Activated CD4-positive, CD25-positive, alpha-beta regulatory T cell treated with anti-CD3 and anti-CD28 coated beads, Interleukin-2, amount 50 U/mL, for 16 hours (primary cell): ENCODE results near the gene KMT5B.

Source experiments
- DNase-seq: peaks from one replicate; pipeline ENCODE4 v3.0.0-alpha.2; 2020; ENCODE audit warnings: low read depth, low spot score

KMT5B gene

DNA sequence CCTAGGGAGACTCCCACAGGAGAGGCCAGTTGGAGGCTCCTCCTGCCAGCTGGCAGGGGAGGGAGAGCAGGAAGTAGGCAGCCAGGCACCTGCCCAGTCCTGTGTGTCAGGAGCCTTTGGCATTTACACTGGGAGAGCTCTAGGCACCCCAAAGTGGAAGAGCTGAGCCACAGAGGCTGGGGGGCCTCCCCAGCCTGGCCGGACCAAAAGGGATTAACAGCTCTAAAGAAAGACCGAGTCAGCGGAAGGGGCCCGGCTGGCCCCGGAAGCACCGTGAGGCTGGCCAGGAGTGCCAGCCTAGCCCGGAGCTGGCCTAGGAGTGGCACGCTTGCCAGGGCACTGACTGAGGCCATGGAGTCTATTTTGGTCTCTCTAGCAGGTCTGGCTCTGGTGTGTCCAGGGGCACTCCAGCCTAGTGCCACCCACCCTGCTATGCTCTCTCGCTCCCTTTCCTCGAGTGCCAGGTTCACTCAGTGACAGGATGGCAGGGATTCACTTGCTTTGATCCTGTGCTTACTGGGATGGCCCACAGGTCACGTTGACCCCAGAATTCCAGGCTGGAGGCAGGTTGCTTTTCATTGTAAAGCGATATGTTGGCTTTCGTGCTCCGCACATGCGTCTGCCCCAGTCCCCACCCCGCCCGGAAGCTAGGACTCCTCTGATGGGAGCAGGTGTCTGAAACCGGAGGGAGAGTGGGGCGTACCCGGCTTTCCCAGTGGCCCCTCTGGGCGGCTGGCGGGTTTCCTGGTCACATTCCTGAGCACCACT is 3.3 kb upstream of the KMT5B start:
- no peak for DNase-seq

DNA sequence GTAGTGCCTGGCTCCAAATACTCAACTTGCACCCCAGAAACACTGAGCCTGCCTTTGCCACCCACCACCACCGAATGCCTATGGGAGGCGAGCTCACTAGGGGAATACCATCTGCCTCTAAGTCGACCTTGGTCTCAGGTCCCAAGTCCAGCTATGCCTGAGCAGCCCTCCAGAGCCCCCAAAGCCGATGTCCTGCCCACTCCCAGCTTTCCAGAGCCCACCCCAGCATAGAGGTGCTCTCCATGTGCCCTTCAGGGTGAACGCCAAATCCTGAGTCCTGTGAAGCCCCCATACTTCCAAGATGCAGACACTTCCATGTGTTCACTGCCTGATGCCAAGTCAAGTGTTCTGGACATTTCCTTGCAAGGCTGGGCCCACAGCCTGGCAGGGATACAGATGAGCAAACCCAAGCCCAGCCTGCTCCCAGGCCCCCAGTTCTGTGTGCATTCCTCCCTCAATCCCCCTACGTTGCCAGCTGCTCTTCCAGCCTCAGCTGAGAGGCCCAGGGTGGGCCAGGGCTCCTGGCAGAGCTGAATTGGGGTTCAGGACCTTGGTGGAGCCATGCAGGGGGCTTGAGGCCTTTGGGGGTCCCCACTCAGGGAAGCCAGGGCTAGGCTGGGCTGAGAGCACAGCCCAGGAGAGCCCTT is 2.6 kb upstream of the KMT5B start:
- no peak for DNase-seq

DNA sequence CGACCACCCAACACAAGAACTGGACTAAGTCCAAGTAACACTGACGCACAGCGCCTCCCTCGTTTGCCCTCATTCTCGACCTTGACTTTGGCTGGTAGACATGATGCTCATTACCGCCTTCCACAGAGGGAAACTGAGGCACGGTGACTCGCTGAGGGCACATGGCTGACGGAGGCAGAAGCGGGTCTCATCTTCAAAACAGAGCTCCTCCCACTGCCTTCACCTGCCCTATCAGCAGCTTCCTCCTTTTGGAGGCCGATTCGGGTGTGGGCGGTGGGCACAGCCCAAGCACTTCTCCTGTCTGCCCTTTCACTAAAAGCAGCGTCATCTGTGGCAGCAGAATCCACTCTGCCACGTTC is 2.0 kb upstream of the KMT5B start:
- DNase-seq, result no peak

DNA sequence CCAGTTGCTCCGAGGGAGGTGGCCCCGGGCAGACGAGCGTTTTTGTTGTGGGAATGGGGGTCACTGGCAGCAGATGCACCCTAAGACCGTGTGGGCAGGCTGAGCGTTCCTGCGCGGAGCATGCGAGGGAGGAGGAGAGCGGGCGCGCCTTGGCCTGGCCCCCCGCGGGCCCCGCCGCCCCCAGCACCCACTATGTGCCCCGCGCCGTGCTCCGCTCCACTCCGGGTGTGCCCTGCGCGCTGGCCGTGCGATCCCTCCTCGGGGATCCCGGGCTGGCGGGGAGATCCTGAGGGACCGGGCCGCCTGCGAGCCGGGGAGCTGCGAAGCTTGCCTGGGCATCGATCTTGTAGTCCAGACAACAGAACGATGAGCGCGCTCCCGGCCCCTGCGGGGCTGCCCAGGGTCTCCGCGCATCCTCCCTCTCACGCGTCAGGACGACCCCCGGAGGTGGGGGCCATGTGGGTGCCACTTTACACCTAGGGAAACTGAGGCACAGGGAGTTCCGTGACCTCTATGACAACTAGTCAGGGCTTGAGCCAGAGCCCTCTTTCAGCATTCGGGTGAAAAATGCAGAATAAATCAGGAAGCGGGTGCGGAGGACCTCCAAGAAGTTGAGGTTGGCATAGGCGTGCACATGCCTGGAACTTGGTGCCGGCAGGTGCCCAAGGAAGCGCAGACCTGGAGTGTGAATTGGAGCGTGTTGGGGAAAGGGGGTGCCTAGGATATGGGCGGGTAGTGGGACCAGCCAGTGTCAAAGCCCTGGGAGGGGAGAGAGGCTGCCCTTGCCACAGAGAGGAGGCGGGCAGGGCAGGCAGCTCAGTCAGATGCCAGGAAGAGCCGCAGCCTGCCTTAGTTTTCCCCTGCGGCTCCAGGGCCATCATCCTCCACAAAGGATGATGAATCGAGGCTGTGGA is 1.3 kb upstream of the KMT5B start:
- no peak for DNase-seq

DNA sequence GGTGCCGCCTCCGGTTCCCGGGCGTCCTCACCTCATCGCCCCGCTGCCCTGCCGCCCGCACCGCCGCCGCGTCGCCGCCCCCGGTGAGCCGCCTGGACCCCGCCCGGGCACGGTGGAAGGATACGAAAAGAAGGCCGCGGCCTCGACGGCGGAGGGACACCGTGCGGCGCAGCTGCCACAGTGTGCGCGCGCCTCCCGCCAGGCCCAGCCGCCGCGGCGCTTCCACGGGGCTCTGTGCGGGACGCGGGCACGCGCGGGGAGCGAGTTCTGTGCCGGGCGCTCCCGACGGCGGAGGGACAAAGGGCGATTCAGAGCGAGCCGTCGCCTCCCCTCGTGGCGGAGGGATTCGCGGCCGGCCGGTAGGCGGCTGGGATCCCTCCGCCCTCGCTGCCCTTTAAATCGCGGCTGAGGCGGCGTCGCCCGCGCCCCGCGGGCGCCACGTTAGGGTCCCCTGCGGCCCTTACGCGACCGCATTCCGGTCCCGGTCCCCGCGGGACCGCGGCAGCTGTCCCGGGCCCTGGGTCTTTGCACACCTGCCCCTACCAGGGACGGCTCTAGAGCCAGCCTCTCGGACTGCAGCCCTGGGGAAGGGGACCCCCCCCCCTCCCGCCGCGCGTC is 568 bp upstream of the KMT5B start:
- peak; percentile 61 for DNase-seq

DNA sequence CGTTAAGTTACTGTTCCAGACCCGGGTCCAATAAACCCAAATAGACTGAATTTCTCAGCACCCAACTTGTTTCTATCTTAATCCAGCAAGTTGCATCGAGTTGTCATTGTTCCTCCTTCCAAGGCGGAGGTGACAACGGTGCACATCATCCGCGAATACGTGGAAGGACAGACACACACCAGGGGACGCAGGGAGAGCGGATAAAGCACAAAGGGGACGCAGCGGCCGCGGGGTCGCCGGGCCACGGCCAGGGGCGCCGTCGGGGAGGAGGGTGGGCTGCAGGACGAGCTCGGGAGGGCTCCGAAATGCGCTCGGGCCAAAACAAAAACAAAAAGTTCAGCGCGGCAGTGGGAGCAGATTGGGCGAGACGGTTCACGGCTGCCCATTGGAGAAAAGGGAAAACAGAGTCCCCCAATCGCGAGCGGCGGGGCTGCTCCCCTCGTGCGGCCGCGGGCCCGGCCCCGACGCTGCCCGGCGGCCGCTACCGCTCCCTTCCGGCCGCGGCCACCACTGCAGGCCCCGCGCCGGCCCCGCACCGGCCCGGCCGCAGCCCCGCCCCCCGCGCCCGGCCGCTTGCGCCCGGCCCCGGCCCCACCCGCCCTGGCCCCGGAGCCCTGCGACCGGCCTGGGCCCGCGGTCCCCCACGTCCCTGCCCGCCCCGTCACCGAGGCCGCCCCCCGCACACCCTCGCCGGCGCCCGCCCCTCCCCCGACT is 518 bp downstream of the KMT5B start:
- peak; percentile 16 for DNase-seq

DNA sequence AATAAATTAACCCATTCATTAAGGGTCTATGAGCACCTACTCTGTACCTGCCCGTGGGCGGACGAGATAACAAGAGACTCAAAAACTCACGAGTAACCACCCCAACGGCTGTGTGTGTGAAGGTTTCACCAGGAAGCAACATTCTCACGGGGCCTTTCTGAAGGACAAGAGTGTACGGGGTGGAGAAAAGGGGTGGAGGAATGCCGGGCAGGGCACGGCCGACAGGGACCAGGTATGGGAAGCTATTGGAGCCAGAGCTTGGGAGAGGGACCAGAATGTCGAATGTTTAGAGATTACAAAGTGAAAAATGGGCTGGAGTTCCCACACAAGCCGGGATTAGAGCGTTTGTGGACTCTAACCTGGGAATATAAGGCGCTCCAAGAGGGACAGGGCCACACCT is 1.6 kb downstream of the KMT5B start:
- DNase-seq, result no peak

DNA sequence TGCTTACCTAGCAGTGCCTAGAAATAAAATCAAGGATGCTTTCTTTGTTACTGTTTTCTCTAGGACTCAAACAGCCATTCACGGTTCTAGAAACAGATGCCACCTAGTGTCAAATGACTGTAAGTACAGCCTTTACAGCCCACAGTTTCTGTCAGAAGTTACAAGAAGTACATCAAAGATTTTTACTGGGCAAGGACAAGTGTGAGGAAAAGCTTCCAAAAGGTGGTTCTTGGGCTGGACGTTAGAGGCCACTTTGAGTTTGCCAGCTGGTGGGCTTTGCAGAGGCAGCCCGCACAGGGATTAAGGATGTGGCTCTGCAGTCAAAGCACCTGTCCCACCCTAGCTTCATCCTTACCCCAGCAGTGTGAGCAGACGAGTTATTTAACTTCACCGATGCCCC is 6.9 kb downstream of the KMT5B start:
- no peak for DNase-seq

DNA sequence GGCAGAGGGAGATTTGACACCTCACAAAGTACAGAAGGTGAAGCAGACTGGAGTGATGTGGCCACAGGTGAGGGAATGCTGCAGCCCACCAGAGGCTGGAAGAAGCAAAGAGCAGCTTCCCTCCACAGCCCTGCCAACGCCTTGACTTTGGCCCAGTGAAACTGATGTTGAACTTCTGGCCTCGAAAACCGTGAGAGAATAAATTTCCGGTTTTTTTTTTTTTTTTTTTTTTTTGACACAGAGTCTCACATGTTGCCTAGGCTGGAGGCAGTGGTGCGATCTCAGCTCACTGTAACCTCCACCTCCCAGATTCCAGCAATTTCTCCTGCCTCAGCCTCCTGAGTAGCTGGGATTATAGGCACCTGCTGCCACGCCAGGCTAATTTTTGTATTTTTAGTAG is 8.7 kb downstream of the KMT5B start:
- DNase-seq, result no peak

DNA sequence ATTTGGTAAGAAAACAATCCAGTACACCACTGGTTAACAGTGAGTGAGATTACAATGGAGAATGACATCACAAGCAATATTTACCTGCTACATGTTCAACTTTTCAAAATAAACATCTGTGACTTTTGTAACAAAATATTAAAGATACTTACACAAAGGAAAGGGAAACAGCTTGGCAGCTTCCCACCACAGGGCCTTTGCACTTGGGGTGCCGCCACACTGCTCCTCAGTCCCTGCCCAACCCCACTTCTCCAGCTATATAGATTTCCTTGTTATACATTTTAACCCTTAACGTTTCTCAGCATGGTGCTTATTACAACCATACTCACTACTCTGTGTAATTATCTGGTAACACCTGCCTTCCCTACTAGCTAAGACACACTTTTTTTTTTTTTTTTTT is 10.9 kb downstream of the KMT5B start:
- no peak for DNase-seq

DNA sequence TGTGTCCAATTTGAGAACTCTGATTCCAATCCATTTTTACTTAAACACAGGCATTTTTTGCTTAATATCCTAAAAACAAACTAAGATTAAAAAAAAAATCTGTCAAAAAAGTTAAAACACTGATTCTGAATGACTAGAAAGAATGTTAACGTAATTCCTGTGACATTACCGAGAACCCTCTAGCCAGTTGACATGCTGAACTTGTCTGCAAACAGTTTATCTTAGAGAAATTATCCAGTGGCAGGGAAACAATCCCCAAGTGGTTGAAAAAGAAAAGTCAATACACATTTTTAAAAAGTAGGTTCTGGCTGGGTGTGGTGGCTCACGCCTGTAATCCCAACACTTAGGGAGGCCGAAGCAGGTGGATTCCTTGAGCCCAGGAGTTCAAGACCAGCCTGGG is 11.6 kb downstream of the KMT5B start:
- DNase-seq, result no peak

DNA sequence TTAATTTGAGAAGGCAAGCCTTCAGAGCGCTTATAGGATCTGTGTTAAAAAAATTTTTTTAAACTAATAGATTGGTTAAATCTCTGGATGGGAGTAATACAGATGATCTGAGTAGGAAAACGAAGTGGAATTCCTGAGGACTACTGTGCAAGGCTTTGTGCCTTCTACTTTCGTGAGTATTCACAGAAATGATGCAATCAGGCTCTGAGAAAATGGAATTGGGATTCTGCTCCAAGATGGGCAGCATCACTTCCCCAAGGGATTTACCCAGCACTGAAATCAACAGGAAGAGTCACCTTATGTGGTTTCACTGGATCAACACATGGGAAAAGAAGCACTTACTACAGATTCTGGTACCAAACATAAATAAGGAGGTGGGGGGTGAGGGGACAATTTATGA is 12.5 kb downstream of the KMT5B start:
- no peak for DNase-seq

DNA sequence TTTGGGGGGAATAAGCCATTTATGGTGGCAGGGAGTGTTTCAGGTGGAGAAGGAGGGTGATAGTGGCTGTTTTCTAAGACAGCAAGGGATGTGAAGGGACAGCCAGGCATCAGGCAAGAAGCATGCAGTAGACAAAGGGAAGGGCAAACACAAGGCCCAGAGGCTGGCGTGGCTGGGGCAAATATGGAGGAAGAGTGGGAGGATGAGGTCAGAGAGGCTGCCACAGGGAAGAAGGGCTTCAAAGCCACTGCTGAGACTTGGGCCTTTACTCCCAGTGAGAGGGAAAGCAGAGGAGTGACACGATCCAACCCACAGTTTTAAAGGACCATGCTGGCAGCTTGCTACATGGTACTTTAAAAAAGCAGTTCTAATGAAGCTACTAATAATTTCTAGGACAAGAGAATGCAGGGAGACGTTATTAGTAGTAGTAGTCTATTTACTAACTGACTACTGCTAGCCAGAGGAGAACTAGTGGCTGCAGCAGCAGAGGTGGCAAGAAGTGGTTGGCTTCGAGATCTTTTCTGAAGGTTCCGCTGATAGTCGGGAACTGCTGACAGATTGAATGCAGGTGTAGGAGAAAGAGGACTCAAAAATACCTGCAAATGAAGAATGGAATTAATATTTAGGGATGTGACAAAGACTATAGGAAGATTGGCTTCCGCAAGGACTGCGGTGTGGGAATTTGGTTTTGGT is 13.7 kb downstream of the KMT5B start:
- no peak for DNase-seq

DNA sequence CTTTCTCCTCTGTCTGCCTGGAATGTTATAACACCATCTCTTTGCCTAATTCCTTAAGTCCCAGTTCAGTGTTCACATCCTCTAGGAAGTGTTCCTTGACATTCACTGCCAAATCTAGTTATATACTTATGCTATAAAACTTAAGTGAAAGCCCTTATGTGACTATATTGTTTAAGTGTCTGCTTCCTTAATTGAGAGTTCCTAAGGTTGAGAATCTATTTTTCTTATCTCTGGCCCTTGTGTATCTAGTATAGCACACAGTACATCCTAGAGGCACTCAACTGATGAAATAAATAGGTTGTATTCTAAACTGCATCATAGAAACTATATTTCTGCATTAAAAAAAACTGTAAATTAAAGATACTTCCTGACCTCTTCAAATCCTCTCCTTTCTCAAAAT is 16.9 kb downstream of the KMT5B start:
- DNase-seq, result no peak

DNA sequence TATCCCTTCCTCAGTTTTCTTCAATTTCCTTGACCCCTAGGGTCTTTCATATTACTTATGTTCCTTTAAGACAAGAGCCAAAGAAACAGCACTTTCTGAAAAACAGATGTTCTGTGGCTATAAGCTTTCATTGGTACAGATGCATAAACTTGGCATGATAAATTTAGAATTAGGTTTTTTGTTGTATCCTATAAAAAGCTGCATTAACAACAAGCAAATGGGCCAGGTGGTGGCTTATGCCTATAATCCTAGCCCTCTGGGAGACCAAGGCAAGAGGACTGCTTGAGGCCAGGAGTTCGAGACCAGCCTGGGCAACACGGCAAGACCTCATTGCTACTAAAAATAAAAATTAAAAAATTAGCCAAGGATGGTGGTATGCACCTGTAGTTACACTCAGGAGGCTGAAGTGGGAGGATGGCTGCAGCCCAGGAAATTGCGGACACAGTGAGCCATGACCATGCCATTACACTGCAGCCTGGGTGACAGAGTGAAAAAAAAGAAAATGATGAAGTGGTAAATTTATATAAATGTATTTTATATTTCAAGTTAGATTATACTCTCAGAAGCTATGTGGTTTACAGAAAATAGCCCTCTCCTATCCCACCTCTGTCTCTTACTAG is 18.3 kb downstream of the KMT5B start:
- no peak for DNase-seq

DNA sequence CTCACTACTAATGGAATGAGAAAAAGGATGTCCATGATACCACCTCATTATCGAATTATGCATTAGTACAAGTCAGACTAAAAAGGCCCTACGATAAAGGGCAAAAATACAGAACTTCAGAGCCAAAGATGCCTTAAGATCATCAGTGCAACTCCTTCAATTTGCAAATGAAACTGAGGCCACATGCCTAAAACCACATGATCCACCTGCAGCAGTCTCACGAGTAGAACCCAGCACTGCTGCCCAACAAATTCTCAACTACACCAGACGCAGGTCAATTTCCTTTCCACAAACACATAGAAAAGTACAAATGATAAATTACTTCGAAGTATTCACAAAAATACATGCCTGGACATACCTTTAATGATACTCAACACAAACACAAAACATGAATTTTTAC is 20.1 kb downstream of the KMT5B start:
- DNase-seq, result no peak

DNA sequence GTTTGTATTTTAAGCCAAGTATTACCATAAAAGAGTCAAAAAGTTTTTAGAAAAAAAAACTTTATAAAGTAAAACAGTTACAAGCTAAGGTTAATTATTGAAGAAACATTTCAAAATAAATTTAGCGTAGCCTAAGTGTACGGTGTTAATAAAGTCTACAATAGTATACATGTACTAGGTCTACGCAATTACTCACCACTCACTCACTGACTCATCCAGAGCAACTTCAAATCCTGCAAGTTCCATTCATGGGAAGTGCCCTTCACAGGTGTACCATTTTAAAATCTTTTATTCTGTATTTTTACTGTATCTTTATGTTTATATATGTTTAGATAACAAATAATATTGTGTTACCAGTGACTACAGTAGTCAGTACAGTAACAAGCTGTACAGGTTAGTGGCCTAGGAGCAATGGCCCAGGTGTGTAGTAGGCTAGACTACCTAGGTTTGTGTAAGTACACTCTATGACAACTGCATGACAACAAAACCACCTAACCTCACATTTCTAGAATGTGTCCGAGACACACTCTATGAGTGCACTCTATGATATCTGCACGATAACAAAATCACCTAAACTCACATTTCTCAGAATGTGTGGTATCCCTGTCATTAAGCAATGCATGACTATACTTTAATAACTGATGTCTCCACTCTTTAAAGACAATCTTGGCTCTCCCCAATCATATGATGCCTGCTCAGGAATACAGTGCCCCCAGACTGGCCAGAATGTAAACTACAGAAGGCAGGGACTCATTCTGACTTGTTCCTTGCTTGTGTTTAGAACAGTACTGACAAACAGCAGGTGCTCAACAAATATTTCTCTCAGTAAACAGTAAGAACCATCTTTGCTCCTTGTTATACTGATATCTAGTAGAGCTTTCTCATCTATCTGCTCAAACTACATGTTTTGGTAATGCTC is 21.2 kb downstream of the KMT5B start:
- DNase-seq, result no peak

DNA sequence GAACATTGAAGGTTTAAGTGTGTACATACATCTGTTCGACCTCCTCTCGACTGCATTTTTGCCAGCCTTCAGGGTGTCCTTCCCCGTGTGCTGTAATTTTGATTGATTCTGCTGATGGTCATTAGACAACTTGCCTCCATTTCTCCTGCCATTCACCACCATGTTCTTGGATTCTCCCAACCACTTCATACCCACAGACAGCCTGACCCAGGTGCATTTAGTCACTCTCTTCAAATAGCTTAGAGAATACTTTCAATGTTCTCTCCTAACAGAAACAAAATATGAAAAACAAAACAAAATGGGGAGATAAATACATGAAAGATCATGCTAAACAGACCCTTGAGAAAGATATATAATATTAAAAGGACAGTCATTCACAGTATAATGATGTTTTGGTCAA is 23.2 kb downstream of the KMT5B start:
- DNase-seq, result no peak

DNA sequence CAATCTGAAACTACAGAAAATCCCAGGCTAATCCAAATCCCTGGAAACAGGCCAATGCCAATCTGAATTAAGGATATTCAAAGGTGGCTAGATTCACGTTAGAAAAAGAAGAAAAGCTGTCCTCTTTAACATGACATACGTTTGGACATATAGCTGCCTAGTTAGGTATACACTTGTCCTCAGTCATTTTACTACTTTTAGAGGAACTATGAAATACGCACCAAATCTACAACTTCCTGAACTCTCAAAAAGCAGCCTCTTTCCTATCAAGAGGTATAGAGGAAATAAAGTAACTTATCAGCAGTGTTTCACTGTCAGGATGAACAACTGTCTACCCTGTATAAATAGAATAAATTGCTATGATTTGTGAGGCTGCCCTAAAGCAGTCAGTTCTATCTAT is 24.0 kb downstream of the KMT5B start:
- no peak for DNase-seq
